Stimulated activated CD8-positive, alpha-beta memory T cell treated with anti-CD3 and anti-CD28 coated beads, Interleukin-12 subunit alpha, Interleukin-12 subunit beta, amount 100 ng/mL, for 1 hour (primary cell): ENCODE data around the gene NHERF2.

ENCODE experiments used
- DNase-seq: peaks from one replicate; pipeline ENCODE4 v3.0.0-alpha.2; 2020; ENCODE audit warnings: low read depth

The NHERF2 gene

DNA sequence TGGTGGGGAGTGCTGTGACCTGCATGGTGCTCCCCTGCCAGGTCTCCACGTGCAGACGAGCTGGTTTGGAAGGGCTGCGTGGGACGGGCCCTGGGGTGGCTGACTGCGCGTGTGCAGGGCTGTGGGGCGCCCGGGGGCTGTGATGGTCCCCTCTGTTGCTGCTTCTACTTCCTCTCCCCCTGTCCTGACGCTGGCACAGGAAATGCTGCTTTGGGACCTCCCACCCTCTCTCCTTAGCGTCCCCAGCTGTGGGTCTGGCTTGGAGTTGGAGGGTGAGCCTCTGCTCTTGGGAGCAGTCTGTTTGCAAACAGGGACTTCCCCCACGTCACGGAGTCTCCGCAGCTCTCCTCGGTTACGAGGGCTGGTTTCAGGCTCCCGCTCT is 56.3 kb downstream of the NHERF2 start:
- no peak for DNase-seq

DNA sequence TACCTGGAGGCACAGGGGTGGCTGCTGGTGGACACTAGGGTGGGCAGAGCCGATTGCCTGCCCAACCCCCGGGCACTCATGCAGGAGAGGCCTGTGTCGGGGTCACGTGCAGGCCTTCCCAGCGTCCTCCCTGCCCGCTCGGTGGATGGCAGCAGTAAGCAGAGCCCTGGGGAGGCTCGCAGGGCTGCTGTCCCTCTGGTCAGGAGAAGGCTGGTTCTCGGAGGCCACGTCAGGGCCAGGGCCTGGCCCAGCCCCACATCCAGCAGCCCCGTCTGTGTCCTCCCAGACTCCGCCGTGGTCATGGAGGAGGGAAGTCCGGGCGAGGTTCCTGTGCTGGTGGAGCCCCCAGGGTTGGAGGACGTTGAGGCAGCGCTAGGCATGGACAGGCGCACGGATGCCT is 56.7 kb downstream of the NHERF2 start:
- DNase-seq, result no peak

DNA sequence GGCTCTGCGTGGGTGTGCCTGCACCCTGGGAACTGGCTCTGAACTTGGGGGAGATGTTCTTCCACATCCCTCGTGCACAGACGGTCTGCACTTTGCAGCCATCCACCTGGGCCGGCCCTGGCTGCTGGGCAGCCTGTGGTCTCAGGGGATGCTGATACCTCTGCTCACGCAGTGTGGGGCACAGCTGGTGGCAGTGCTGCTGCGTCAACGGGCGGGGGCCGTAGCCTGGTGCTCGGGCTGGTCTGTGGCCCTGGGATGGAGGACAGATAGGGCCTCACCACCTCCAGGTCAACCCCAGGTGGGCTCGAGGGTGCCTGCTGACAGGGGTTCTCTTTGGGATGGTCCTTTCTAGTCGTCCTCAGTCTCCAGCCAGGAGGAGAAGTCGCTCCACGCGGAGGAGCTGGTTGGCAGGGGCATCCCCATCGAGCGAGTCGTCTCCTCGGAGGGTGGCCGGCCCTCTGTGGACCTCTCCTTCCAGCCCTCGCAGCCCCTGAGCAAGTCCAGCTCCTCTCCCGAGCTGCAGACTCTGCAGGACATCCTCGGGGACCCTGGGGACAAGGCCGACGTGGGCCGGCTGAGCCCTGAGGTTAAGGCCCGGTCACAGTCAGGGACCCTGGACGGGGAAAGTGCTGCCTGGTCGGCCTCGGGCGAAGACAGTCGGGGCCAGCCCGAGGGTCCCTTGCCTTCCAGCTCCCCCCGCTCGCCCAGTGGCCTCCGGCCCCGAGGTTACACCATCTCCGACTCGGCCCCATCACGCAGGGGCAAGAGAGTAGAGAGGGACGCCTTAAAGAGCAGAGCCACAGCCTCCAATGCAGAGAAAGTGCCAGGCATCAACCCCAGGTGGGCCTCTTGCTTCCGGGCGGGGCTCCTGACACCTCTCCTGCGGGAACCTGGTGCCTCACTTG is 57.4 kb downstream of the NHERF2 start:
- no peak for DNase-seq

DNA sequence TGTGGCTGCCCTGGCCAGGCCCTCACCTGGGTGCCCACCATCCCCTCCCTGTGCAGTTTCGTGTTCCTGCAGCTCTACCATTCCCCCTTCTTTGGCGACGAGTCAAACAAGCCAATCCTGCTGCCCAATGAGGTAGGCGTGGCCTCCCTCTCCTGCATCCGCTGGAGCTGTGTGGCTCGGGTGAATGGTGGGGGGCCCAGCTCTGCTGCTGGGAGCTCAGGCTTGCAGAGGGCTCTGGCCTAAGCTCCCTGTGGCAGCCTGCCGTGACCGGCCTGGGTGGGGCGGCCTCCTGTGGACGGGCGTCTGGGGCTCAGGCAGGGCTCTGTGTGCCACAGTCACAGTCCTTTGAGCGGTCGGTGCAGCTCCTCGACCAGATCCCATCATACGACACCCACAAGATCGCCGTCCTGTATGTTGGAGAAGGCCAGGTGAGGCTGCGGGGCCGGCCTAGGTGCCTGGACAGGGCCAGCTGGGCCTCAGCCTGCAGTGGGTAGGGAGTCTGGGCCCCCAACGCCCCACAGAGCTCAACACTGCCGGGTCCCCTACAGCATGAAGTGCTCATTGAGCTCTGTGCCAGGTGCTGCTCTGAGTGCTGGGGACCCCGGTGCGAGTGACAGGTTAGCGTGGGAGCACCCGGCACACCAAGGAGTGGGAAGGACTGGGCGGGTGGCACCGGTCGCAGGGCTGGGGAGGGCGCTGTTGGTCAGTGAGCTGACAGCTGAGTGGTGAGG is 58.4 kb downstream of the NHERF2 start:
- no peak for DNase-seq

- no peak for DNase-seq
Observed at GRCh38 chr16:2085669-2086068, 59.0 kb downstream of the NHERF2 start.

DNA sequence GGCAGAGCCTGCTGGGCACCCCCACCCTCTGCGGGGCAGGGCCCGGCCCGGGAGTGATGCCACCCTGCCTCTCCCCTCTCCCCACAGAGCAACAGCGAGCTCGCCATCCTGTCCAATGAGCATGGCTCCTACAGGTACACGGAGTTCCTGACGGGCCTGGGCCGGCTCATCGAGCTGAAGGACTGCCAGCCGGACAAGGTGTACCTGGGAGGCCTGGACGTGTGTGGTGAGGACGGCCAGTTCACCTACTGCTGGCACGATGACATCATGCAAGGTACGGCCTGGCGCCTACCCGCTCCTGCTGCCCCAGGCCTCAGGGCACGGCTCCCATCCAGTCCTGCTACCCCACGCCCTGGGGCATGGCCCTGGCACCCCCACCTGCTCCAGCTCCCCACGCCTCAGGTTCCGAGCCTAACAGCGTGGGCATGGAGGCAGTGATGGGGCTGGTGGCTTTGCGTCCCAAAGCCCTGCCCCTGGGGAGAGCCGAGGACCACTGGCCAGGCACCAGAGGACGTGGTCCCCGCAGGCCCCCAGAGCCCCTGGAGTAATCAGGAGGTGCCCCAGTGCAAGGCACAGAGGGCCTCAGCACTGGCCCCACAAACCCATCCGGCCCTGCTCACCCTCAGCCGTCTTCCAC is 59.5 kb downstream of the NHERF2 start:
- no peak for DNase-seq

GRCh38 chr16:2086812-2087747 is 60.4 kb downstream of the NHERF2 start:
- DNase-seq, result no peak

GRCh38 chr16:2087748-2088631 is 61.3 kb downstream of the NHERF2 start:
- DNase-seq, result no peak
